GM10248 (cell line): ENCODE results near the gene FAM162B.
"Not testable (repeated sequence)": the region's sequence is repeated elsewhere in the genome, so short reads cannot be mapped to it uniquely, and the experiment has no call there.

Source experiments
- CTCF ChIA-PET: fragments of 300-600 bp; sonication (Branson Sonifier 250); formaldehyde crosslinking; extraction: SDS; loops from one replicate; lab custom pipeline; 2021; ENCODE audit warnings: antibody characterized with exemption; lab: Yijun Ruan, JAX
- POLR2A ChIA-PET: fragments of 350-650 bp; sonication (Branson Sonifier 250); formaldehyde crosslinking; extraction: SDS; loops from one replicate; lab custom pipeline; 2020; ENCODE audit warnings: antibody characterized with exemption; lab: Yijun Ruan, JAX
- DNase-seq: peaks from one replicate; pipeline ENCODE4 v3.0.0; 2012; ENCODE audit errors: extremely low spot score
- TF ChIP-seq, protein P1 (sequence below): IDR thresholded peaks from 2 replicates; pipeline ENCODE4 v1.5.1; 2012; ENCODE audit warnings: mild to moderate bottlenecking, low read depth; ENCODE audit errors: extremely low read depth, missing control alignments, control extremely low read depth

FAM162B gene

DNA sequence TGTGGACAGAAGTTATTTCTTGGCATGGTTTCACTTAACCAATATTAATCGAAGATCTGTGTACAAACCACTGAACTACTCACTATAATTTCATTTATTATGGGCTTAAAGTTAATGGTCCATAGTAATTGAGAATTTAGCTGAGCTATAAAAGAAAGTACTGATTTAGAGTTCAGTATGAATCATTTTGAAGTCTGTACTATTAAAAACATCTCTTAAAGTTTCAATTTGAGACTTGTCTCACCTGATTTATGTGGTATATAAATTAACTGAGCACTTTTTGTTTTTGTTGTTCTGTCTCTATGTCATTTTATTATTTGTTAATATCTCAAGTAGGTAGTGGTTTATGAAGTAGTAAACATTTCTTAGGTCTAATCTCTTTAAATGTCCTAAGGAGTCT, 59.6 kb downstream of the FAM162B start:
- no peak for DNase-seq
- TF ChIP-seq, protein P1, sequence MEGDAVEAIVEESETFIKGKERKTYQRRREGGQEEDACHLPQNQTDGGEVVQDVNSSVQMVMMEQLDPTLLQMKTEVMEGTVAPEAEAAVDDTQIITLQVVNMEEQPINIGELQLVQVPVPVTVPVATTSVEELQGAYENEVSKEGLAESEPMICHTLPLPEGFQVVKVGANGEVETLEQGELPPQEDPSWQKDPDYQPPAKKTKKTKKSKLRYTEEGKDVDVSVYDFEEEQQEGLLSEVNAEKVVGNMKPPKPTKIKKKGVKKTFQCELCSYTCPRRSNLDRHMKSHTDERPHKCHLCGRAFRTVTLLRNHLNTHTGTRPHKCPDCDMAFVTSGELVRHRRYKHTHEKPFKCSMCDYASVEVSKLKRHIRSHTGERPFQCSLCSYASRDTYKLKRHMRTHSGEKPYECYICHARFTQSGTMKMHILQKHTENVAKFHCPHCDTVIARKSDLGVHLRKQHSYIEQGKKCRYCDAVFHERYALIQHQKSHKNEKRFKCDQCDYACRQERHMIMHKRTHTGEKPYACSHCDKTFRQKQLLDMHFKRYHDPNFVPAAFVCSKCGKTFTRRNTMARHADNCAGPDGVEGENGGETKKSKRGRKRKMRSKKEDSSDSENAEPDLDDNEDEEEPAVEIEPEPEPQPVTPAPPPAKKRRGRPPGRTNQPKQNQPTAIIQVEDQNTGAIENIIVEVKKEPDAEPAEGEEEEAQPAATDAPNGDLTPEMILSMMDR, result no peak
- ChIA-PET CTCF (no interaction called here), POLR2A (no interaction called here)

DNA sequence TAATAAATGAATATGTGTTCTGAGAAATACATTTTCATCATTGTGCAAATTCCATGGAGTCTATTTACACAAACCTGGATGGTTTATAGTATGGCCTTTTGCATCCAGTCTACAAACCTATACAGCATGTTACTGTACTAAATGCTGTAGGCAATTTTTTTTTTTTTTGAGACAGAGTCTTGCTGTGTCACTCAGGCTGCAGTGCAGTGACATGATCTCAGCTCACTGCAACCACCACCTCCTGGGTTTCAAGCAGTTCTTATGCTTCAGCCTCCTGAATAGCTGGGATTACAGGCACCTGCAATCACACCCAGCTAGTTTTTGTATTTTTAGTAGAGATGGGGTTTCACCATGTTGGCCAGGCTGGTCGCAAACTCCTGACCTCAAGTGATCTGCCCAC, 61.6 kb downstream of the FAM162B start:
- POLR2A ChIA-PET, result not testable (repeated sequence)

More for the DNA sequence above, 61.6 kb downstream of the FAM162B start:
- DNase-seq, CTCF ChIA-PET: not testable (repeated sequence)
